Large intestine (tissue), 12 donors: ENCODE results near the gene ALAS1. TPM values are rescaled to one million over a fixed set of nuclear protein-coding genes. Genes with fewer than 3 reads are reported as not detected.
"Not testable (repeated sequence)": the region's sequence is repeated elsewhere in the genome, so short reads cannot be mapped to it uniquely, and the experiment has no call there.

Experiments
- DNase-seq, 2 donors: peaks; one replicate each; pipeline versions ENCODE4 v3.0.0 to v3.0.0-alpha.2; 2013
- H3K27ac ChIP-seq: one replicate; pipeline ENCODE4 v1.5.1; 2013; ENCODE audit warnings: low read length
- H3K27me3 ChIP-seq: 2 replicates; pipeline ENCODE4 v1.6.1; 2013; ENCODE audit warnings: low read length; ENCODE audit not compliant: control insufficient read depth, insufficient read depth
- H3K36me3 ChIP-seq: 2 replicates; pipeline ENCODE4 v1.6.1; 2013; ENCODE audit warnings: low read length; ENCODE audit not compliant: control insufficient read depth, insufficient read depth
- H3K4me1 ChIP-seq: one replicate; pipeline ENCODE4 v1.6.1; 2013; ENCODE audit warnings: low read length; ENCODE audit not compliant: control insufficient read depth, insufficient read depth
- H3K4me3 ChIP-seq: one replicate; pipeline ENCODE4 v1.5.1; 2013; ENCODE audit warnings: low read length
- H3K9me3 ChIP-seq: one replicate; pipeline ENCODE4 v1.6.1; 2013; ENCODE audit warnings: mild to moderate bottlenecking, low read depth, low read length, moderate library complexity; ENCODE audit not compliant: control insufficient read depth
- WGBS: methylation state at CpG from one replicate; pipeline ENCODE4 v1.1.5; 2013; ENCODE audit warnings: low lambda C conversion rate; ENCODE audit not compliant: insufficient coverage; 5-methylcytosine and 5-hydroxymethylcytosine counted together
- long read RNA-seq, 11 donors: transcript quantifications; one replicate each; lab custom pipeline, GENCODE V29; 2026
- polyA plus RNA-seq: library from polyadenylated mRNA; unstranded; fragments of 120-200 nt; gene quantifications from one replicate; pipeline ENCODE4 v1.2.1, GENCODE V29; 2013

Gene ALAS1
- 37.2 TPM for polyA plus RNA-seq
- long read RNA-seq, donor 1, partial matches to known transcripts: 0 of 5 reads
- long read RNA-seq, donor 1, other reads (novel, unspliced or antisense): 0 of 5 reads
- long read RNA-seq, donor 2, transcript ALAS1-204 (11 exons, 2,125 nt): major isoform, 12 of 30 reads
- long read RNA-seq, donor 2, partial matches to known transcripts: 16 of 30 reads
- long read RNA-seq, donor 2, other reads (novel, unspliced or antisense): 0 of 30 reads
- long read RNA-seq, donor 3: 0 reads
- long read RNA-seq, donor 4: 0 reads
- long read RNA-seq, donor 5, partial matches to known transcripts: 0 of 7 reads
- long read RNA-seq, donor 5, other reads (novel, unspliced or antisense): 0 of 7 reads
- long read RNA-seq, donor 6, transcript ALAS1-204 (11 exons, 2,125 nt): major isoform, 8 of 9 reads
- long read RNA-seq, donor 6, partial matches to known transcripts: 0 of 9 reads
- long read RNA-seq, donor 6, other reads (novel, unspliced or antisense): 0 of 9 reads
- long read RNA-seq, donor 7, partial matches to known transcripts: 0 of 2 reads
- long read RNA-seq, donor 7, other reads (novel, unspliced or antisense): 0 of 2 reads
- long read RNA-seq, donor 8, transcript ALAS1-204 (11 exons, 2,125 nt): major isoform, 12 of 28 reads
- long read RNA-seq, donor 8, partial matches to known transcripts: 12 of 28 reads
- long read RNA-seq, donor 8, other reads (novel, unspliced or antisense): 0 of 28 reads
- long read RNA-seq, donor 9, transcript ALAS1-204 (11 exons, 2,125 nt): major isoform, 9 of 20 reads
- long read RNA-seq, donor 9, partial matches to known transcripts: 7 of 20 reads
- long read RNA-seq, donor 9, other reads (novel, unspliced or antisense): 0 of 20 reads
- long read RNA-seq, donor 10, transcript ALAS1-204 (11 exons, 2,125 nt): major isoform, 9 of 10 reads
- long read RNA-seq, donor 10, partial matches to known transcripts: 0 of 10 reads
- long read RNA-seq, donor 10, other reads (novel, unspliced or antisense): 0 of 10 reads
- long read RNA-seq, donor 11, transcript ALAS1-204 (11 exons, 2,125 nt): major isoform, 8 of 30 reads
- long read RNA-seq, donor 11, partial matches to known transcripts: 11 of 30 reads
- long read RNA-seq, donor 11, other reads (novel, unspliced or antisense): 8 of 30 reads

DNA sequence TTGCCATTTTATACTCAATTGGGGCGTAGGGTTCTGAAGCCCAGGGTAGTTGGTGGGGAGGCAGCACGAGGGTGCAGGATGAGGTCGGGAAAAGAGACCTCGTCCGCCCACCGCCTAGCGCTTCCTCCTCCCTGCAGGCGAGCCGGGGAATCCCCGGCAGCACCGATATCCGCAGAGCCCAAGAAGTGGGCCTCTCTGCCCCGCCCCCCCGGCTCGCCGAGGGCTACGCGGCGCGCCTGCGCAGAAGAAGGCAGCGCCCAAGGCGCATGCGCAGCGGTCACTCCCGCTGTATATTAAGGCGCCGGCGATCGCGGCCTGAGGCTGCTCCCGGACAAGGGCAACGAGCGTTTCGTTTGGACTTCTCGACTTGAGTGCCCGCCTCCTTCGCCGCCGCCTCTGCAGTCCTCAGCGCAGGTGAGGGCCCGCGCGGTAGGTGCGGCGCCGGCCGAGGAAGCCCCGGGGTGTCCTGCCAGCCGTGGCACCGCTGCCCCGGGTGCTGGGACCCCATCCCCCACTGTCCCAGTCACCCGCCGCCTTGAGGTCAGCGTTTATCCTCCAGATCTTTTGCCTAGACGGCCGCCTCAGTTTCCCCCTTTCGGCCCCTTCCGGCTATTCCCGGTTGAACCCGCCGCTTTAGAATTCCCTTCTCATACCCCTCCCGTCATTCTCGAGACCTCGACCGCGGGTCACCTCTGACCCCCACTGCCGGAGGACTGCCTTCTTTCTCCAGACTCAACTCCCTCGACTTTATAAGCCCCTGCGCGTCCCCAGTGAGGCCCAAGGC lies at the start of gene ALAS1:
Gene ALAS1, plus strand, starts transcription at position 319 of the 784 bp plus-strand sequence. CDS start 1,082 bp downstream, outside the sequence.
- peak within 1 kb of the TSS; percentile 87 for H3K4me3 ChIP-seq
- no peaks in the 10 kb centered on the region for H3K9me3 ChIP-seq
- H3K27me3 ChIP-seq: no peaks in the 10 kb centered on the region
- no CpG with 5 or more reads among the region's 71 CpGs for WGBS
- H3K27ac ChIP-seq: peak within 1 kb of the TSS; percentile 88
- DNase-seq: peak; percentile 96 to 97
- H3K4me1 ChIP-seq: peaks cover 33% of the 10 kb centered on the region
- peaks cover 19% of the 10 kb centered on the region for H3K36me3 ChIP-seq

DNA sequence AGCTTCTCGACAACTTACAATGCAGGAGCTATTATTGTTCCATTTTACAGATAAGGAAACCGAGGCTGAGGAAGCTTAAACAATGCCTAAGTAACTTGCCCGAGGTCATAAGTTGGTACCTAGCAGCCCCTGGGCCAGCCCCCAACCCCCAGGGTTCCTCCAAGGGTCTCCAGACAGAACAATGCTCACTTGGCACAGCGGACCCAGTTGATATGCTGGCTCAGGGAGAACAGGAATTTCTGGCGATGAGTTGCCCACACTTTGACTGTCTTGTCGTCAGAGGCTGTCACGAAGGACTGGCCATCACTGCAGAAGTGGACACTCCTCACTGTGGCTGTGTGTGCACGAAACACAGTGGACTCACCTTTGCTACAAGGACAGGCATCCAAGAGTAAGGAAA lies 48.9 kb upstream of the ALAS1 start:
- no peaks in the 10 kb centered on the region for H3K27me3 ChIP-seq
- peaks cover 9% of the 10 kb centered on the region for H3K4me1 ChIP-seq
- no CpG with 5 or more reads among the region's 8 CpGs for WGBS
- peaks cover 12% of the 10 kb centered on the region for H3K36me3 ChIP-seq
- no peak overlapping the region for H3K4me3 ChIP-seq
- no peaks in the 10 kb centered on the region for H3K9me3 ChIP-seq
- DNase-seq: no peak
- no peak overlapping the region for H3K27ac ChIP-seq

DNA sequence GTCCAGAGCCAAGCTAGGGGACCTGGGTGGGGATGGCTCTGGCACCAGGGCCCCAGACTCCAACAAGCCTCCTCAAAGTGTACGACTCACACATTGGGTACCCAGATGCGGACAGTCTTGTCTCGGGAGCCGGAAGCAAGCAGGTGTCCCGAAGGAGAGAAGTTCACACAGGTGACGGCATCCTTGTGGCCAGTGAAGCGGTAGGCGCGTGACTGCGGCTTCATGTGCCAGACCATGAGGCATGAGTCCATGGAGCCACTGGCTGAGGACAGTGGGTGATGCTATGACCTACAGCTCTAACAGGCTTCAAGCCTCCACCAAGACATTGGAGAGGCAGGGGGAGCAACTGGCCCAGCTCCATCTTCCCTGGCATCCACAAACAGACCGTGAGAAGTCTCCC lies 48.2 kb upstream of the ALAS1 start:
- H3K27ac ChIP-seq: no peak overlapping the region
- H3K4me1 ChIP-seq: peaks cover 9% of the 10 kb centered on the region
- H3K27me3 ChIP-seq: no peaks in the 10 kb centered on the region
- no peak overlapping the region for H3K4me3 ChIP-seq
- no CpG with 5 or more reads among the region's 11 CpGs for WGBS
- no peaks in the 10 kb centered on the region for H3K9me3 ChIP-seq
- H3K36me3 ChIP-seq: peaks cover 12% of the 10 kb centered on the region
- DNase-seq: no peak

DNA sequence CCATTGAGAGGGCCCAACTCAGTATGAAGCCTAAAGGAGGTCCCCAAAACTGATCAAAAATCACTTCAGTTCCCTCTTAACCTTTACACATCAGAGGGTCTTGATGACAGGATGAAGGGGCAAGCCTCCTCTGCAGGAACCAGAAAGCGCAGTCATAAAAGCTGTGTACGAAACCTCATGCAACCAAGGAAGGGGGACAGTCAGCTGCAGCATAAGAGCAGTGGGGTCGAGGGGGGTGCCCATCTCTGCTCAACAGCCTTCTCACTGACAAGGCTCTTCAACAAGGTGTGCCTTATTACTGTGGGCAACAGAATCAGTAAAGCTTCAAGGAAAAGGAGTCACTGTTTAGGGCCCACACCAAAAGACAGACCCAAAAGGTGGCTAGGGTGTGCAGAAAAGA lies 47.6 kb upstream of the ALAS1 start:
- no peak overlapping the region for H3K27ac ChIP-seq
- DNase-seq: no peak
- peaks cover 13% of the 10 kb centered on the region for H3K4me1 ChIP-seq
- H3K36me3 ChIP-seq: peaks cover 12% of the 10 kb centered on the region
- no CpG with 5 or more reads among the region's 3 CpGs for WGBS
- no peaks in the 10 kb centered on the region for H3K9me3 ChIP-seq
- no peak overlapping the region for H3K4me3 ChIP-seq
- no peaks in the 10 kb centered on the region for H3K27me3 ChIP-seq

DNA sequence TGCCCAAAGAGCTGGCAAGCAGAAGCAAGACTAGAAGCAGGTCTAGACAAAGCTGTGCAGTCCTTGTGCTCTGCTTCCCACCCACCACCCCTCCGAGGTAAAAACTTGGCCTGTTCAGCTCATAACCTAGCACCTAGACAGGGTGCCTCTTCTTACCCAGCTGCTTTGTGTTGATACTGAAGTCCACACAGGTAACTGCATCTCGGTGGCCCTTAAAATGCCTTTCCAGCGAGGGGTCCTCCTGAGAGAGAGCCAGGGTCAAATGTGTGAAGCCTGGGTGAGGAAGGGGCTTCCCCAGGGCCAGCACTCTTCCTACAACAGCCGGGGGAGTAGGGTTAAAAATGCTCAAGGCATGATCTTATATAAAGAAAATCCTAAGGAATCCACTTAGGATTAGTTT lies 47.1 kb upstream of the ALAS1 start:
- H3K36me3 ChIP-seq: peaks cover 12% of the 10 kb centered on the region
- no peak overlapping the region for H3K27ac ChIP-seq
- no CpG with 5 or more reads among the region's 4 CpGs for WGBS
- peaks cover 13% of the 10 kb centered on the region for H3K4me1 ChIP-seq
- no peaks in the 10 kb centered on the region for H3K27me3 ChIP-seq
- DNase-seq: no peak
- H3K4me3 ChIP-seq: no peak overlapping the region
- no peaks in the 10 kb centered on the region for H3K9me3 ChIP-seq

DNA sequence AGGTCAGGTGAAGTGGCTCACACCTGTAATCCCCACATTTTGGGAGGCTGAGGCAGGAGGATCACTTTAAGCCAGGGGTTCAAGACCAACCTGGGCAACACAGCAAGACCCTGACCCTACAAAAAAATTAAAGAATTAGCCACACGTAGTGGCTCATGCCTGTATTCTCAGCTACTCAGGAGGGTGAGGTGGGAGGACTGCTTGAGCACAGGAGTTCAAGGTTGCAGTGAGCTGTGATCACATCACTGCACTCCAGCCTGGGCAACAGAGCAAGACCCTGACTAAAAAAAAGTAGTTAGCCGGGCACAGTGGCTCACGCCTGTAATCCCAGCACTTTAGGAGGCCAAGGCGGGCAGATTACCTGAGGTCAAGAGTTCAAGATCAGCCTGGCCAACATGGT lies 46.0 kb upstream of the ALAS1 start:
- not testable (repeated sequence) for DNase-seq, H3K4me3 ChIP-seq, H3K27me3 ChIP-seq, H3K36me3 ChIP-seq, H3K9me3 ChIP-seq, H3K27ac ChIP-seq
- no CpG with 5 or more reads among the region's 4 CpGs for WGBS
- H3K4me1 ChIP-seq: peaks cover 13% of the 10 kb centered on the region

DNA sequence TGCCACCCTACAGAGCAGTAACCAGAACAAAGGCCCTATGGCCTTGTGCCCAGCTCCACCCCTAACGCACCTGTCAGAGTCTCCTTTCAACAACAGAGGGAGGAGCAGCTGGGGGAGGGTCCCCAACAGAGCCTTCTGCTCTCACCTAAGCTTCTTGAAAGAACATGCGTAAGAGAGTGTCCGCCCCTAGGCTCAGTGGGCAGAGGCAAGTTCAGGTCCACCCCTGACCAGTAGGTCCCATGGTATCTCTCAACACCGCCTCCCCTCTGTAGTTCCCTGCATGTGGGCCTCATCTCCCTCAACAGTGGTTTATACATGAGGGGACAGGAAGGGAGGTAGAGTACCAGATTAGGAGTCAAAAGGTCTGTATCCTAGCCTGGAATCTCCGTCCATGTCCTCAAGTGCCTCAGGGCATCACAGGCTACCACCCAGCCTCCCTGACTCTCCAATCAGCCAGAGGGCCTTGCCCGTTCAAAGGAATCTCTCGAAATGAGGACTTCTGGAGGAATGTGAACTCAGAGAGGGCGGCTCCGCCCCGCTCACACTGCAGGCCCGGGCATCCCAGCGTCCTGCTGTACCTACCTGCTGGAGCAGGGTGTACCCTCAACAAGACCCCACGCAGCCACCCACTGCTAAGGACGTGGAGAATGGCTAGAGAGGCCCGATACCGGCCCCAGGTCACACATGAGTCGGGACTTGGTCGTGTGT lies 44.4 kb upstream of the ALAS1 start:
- Histone ChIP-seq H3K27ac (no peak overlapping the region), H3K4me1 (peaks cover 13% of the 10 kb centered on the region), H3K27me3 (no peaks in the 10 kb centered on the region), H3K9me3 (no peaks in the 10 kb centered on the region), H3K36me3 (peaks cover 8% of the 10 kb centered on the region), H3K4me3 (peak overlapping the region; percentile 83)
- DNase-seq: peak; percentile 28 to 51
- no CpG with 5 or more reads among the region's 18 CpGs for WGBS

DNA sequence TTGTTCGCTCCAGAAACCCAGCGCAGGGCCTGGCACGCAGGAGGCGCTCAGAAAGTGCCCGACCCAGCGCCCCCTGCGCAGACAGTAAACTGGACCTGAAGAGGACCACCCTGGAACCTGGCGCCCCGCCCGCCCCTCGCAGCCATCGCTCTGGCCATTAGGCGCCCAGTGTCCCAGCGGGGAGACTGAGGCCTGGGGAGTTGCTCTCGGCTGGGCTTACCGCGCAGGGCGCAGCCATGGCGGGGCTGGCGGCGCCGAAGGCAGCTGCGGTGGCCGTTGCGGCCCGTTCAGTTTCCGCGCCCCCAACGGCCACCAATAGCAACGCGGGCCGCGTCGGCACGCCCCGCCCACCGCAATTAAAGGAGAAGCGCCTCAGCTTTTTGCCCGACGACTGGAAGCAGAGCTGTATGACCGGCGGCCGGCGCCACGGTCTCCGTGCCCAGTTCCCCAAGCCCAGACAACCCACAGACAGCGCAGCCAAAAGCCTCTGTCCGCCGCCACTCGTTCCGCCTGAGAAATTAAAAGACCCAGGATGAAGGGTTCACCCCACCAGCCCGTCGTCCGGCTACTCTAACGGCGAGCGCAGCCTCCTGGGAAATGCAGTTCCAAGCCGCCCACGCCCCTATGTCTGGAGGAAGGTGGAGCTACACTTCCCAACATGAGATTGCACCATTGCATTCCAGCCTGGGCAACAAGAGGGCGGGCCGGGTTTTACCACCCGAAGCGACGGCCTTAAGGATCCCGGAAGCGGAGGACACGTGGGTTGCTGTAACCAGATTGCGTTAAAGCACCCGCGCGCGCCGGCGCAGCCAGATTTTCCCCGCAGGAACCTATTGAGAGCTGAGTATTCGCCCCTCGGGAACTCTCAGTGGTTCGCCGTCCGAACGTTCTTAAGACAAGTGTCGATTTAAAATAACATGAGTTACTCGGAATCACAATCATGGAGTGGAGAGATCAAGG lies 43.5 kb upstream of the ALAS1 start, which contains the start of gene POC1A:
Gene POC1A, minus strand, starts transcription at position 289 of the 960 bp plus-strand sequence. Its CDS starts 51 bp downstream, at position 238.
- Histone ChIP-seq H3K4me3 (peak within 1 kb of the TSS; percentile 83), H3K36me3 (peaks cover 2% of the 10 kb centered on the region), H3K4me1 (peaks cover 13% of the 10 kb centered on the region), H3K27ac (peak within 1 kb of the TSS; percentile 94), H3K27me3 (no peaks in the 10 kb centered on the region), H3K9me3 (no peaks in the 10 kb centered on the region)
- peak; percentile 94 to 99 for DNase-seq
- WGBS: no CpG with 5 or more reads among the region's 83 CpGs
